Cardiac muscle cell (in vitro differentiated cells and primary cell): ENCODE results near the gene NPBWR2. TPM values are rescaled to one million over a fixed set of nuclear protein-coding genes. Genes with fewer than 3 reads are reported as not detected.

Source experiments
- DNase-seq, 2 donors: peaks; one replicate each; pipeline versions ENCODE4 v3.0.0 to v3.0.0-alpha.2; 2010 to 2017; ENCODE audit warnings: low read depth in 1 of 2, low spot score in 1 of 2
- H3K27ac ChIP-seq: fragments of 200-600 bp; sonication (generic); 2 replicates; pipeline ENCODE4 v1.5.1; 2016
- H3K27me3 ChIP-seq: fragments of 200-600 bp; sonication (generic); 2 replicates; pipeline ENCODE4 v1.6.0; 2016; ENCODE audit warnings: control low read depth
- H3K36me3 ChIP-seq: fragments of 200-600 bp; sonication (generic); 2 replicates; pipeline ENCODE4 v1.5.1; 2016; ENCODE audit warnings: control low read depth
- H3K4me1 ChIP-seq: fragments of 200-600 bp; sonication (generic); 2 replicates; pipeline ENCODE4 v1.8.1; 2017; ENCODE audit warnings: low read depth, mild to moderate bottlenecking, mixed run types
- H3K4me3 ChIP-seq: fragments of 200-600 bp; sonication (generic); 2 replicates; pipeline ENCODE4 v1.5.1; 2016; ENCODE audit warnings: mild to moderate bottlenecking
- H3K9me3 ChIP-seq: fragments of 200-600 bp; sonication (generic); 2 replicates; pipeline ENCODE4 v1.5.1; 2017; ENCODE audit warnings: low read depth, mild to moderate bottlenecking, control low read depth
- polyA plus RNA-seq: library from polyadenylated mRNA; unstranded; fragments of >200 nt; fragmentation: Nextera tagmentation; extraction: Ambion mirVana; gene quantifications from 2 replicates; pipeline ENCODE4 v1.2.1, GENCODE V29; 2016
- total RNA-seq: library from RNA; depleted of rRNA; stranded (reverse); fragments of >200 nt; gene quantifications from 2 replicates; pipeline ENCODE4 v1.2.3, GENCODE V29; 2016
- TF ChIP-seq, protein P1 (sequence below): IDR thresholded peaks from 2 replicates; pipeline ENCODE4 v1.5.1; 2012; ENCODE audit warnings: low read depth, mild to moderate bottlenecking, low read length

Gene NPBWR2
- total and polyA plus RNA-seq, 2 experiments from 2014 or later = not detected

DNA sequence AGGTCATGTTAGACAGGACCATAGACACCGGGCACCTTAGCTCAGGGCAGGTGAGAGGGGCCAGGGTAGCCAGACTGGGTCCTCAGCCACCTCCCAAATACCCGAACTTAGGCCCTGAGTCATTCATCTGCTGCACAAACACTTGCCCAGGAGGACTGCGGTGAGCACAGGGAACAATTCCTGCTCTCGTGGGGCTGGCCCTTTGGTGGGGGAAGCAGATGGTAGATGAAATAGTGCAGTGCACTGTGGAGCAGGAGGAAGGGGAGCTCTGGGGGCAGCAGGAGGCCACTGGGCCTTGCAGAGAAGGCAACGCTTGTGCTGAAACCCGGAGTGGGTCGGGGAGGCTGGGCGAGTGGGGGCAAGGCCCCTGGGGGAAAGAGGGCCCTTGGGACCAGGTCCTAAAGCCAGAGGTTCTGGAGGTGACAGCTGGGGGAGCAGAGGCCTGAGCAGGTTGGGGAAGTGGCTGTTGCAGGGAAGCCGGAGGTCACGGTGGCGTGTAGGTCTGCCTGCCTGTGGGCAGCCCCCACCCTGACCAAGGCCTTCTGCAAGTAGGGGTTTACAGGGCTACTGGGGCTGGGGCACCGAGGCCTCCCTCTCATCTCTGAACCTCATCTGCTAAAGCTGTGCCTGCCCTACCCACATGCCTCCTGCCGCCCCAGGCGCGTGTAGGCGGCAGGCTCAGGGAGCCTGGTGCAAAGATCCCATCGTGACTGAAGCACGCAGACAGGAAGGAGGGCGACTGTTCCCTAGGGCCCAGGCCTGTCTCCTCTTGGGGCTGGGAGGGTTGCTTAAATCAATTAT lies 4.7 kb upstream of the NPBWR2 start:
- Histone ChIP-seq H3K27me3 (no peaks in the 10 kb centered on the region), H3K4me3 (no peak overlapping the region), H3K27ac (peak overlapping the region; percentile 43), H3K36me3 (no peaks in the 10 kb centered on the region), H3K4me1 (peaks cover 3% of the 10 kb centered on the region), H3K9me3 (no peaks in the 10 kb centered on the region)
- no peak for DNase-seq
- TF ChIP-seq, protein P1, sequence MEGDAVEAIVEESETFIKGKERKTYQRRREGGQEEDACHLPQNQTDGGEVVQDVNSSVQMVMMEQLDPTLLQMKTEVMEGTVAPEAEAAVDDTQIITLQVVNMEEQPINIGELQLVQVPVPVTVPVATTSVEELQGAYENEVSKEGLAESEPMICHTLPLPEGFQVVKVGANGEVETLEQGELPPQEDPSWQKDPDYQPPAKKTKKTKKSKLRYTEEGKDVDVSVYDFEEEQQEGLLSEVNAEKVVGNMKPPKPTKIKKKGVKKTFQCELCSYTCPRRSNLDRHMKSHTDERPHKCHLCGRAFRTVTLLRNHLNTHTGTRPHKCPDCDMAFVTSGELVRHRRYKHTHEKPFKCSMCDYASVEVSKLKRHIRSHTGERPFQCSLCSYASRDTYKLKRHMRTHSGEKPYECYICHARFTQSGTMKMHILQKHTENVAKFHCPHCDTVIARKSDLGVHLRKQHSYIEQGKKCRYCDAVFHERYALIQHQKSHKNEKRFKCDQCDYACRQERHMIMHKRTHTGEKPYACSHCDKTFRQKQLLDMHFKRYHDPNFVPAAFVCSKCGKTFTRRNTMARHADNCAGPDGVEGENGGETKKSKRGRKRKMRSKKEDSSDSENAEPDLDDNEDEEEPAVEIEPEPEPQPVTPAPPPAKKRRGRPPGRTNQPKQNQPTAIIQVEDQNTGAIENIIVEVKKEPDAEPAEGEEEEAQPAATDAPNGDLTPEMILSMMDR = no peak

DNA sequence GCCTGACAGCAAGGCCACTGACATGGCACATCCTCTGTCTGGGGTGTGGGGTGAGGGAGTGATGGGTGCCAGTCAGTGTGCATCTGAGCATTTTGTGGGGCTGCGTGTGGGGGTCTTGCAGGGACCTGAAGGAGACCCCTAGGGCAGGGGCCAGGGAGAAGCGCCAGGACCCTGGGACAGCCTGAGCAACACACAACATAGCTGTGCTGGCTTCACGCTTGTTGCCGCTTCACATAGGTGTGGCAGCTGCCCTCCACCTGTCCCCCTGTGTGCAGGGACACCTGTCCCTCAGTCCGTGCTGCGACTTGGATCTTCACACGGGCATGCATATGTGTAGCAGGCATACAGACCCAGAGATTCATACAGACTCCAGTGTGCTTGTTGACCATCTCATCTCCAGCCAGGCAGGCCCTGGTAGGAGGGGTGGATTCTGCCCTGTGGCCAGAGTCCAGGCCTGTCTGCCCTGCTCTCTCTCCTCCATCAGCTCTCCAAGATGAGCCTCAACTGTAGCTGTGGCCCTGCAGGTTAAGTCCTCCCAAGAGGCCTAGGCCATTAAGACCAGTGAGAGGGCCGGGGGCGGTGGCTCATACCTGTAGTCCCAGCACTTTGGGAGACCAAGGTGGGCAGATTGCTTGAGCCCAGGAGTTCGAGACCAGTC lies 3.2 kb upstream of the NPBWR2 start:
- Histone ChIP-seq H3K27me3 (no peaks in the 10 kb centered on the region), H3K36me3 (no peaks in the 10 kb centered on the region), H3K27ac (no peak overlapping the region), H3K9me3 (no peaks in the 10 kb centered on the region), H3K4me1 (peaks cover 3% of the 10 kb centered on the region), H3K4me3 (no peak overlapping the region)
- DNase-seq = no peak
- TF ChIP-seq, protein P1 = no peak

DNA sequence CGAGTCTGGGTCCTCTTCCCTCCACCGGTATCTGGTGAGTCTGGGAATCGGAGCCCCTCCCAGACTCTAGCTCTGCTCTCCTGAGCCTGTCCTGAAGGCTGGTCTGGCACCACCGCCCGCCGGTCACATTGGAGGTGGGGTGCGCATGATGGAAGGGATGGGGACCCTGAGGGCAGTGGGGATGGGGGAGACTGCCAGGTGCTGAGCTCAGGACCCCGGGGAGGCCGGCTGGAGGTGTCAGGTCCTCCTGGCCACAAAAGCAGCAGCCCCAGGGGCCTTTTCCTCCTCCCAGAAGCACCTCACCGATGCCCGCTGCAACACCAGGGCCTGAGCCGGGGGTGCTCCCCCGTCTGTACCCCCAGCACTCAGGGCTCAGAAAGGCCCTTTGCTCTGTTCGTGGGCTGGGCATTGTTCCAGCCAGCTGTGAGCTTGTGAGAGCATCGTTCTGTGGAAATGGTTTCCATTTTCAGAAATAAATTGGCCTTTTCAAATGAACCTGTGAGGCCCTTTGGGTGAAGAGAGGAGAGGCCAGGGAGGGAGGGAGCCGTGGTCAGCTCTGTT lies 2.5 kb upstream of the NPBWR2 start:
- TF ChIP-seq, protein P1 = no peak
- Histone ChIP-seq H3K4me1 (peaks cover 3% of the 10 kb centered on the region), H3K27ac (no peak overlapping the region), H3K36me3 (no peaks in the 10 kb centered on the region), H3K9me3 (no peaks in the 10 kb centered on the region), H3K4me3 (no peak overlapping the region), H3K27me3 (no peaks in the 10 kb centered on the region)
- no peak for DNase-seq

DNA sequence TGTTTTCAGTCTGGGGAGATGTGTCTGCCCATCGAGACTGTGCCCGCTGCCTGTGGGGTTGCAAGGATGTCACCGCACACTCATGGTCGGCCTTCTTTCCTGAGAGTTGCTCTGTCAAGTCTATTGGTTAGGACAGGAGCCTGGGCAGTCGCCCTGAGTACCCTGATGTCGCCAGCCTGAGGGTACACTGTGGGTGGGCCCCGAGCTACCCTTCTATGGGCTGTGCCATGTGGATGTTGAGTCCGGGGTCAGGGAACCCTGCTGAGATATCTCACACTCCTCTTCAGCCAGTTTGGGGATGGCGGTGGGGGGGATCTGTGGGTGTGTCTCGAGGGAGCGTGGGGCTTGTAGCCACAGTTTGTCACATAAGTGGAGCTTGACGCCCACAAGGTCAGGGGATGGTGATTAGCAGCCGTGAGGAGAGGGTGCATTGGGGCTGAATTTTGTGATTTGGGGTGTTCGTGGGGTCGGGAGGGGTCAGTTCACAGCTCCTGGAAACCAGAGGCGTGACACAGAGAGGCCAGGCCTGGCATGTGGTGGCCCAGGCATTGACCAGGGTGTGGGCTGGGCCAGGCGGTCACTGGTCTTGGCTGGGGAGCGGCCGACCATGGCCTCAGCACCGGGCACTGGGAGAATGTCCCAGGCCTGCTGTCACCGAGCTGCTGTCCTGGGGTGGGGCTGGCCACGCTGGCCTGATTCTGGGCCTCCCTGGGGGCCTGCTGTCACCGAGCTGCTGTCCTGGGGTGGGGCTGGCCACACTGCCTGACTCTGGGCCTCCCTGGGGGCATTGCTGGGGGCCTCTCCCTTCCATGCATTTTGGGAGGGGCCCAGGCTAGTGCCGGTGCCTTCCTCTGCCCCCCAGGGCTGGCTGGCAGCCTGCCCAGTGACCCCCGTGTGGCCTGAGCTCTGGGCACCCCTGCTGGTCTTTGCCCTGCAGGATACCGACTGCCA lies 1.6 kb upstream of the NPBWR2 start:
- H3K9me3 ChIP-seq = no peaks in the 10 kb centered on the region
- H3K27ac ChIP-seq = no peak overlapping the region
- no peaks in the 10 kb centered on the region for H3K36me3 ChIP-seq
- H3K4me1 ChIP-seq = peaks cover 3% of the 10 kb centered on the region
- TF ChIP-seq, protein P1 = no peak
- H3K4me3 ChIP-seq = no peak overlapping the region
- DNase-seq = no peak
- no peaks in the 10 kb centered on the region for H3K27me3 ChIP-seq

DNA sequence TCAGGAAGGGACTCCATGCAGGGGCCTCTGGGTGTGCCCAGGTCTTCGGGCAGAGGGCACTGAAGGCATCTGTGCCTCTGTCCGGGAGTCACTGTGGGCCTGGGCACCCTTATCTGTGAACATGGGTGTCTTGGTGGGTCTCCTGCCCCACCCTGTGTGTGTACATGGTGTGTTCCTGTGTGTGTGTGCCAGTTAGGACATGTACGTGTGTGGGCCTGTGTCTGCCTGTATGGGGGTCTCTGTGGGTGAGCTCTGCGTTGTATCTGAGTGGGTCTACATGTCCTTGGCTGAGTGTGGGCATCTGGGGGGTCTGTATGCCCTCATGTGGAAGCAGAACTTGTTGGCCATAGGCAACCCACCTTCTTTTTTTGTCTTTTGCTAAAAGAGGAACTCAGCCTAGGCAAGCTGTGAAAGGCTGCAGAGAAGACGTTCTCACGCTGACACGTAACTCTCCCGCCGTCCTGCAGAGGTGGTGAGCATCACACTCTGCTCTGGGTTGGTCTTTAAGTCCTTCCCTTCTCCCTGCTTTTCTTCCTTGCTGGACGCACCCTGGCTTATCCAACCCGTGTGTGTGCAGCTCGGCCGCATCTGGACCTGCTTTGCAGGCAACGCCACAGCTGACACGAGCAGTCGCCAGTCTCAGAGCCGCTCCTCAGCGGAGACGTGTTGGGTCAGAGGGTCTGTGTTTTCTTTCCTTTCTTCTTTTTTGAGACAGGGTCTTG lies 532 bp upstream of the NPBWR2 start:
- no peak for DNase-seq
- Histone ChIP-seq H3K27ac (no peak overlapping the region), H3K4me3 (no peak overlapping the region), H3K9me3 (no peaks in the 10 kb centered on the region), H3K36me3 (no peaks in the 10 kb centered on the region), H3K4me1 (peaks cover 3% of the 10 kb centered on the region), H3K27me3 (peaks cover 10% of the 10 kb centered on the region)
- TF ChIP-seq, protein P1 = no peak
